Measurements from ENCODE around the gene TBCK.

- no peak for TF ChIP-seq CTCF (IDR thresholded peaks at IDR 0.05)
- no peak for TF ChIP-seq EZH2 (IDR thresholded peaks at IDR 0.05; ENCODE audit: borderline replicate concordance, insufficient read depth, low read depth, low read length, poor library complexity, severe bottlenecking)
Measured at GRCh38 chr4:106083065-106083464, 232.9 kb downstream of the TBCK start.

Measured in B cell (primary cell).